CD4-positive, alpha-beta T cell treated with Interleukin-2 at 100 ng/mL for 4 hours (primary cell): ENCODE measurements around the gene MMEL1.

ENCODE experiments used
- DNase-seq: peaks from one replicate; pipeline ENCODE4 v3.0.0-alpha.2; 2020; ENCODE audit warnings: low spot score

The MMEL1 gene

DNA sequence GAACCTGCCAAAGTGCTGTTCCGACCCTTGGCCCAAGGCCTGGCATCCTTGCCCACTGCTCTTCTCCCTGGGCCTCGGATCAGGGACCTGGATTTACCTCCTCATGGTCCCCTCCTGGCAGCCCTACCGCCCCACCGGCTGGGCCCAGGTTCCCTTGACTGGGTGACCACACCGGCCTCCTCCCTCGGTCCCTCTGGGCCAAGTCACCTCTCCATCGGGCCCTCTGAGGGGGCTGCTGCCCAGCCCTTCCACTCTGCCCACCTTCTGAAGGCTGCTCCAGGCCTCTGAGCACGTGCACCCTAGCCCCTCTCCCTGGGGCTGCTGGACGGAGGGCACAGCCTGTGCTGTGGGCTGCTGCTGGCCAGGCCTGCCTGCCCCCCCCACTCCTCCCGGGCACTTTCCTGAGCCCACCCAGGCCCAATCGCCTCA lies 9.3 kb upstream of the MMEL1 start:
- DNase-seq: no peak

GRCh38 chr1:2641381-2642130 lies 8.7 kb upstream of the MMEL1 start:
- no peak for DNase-seq

DNA sequence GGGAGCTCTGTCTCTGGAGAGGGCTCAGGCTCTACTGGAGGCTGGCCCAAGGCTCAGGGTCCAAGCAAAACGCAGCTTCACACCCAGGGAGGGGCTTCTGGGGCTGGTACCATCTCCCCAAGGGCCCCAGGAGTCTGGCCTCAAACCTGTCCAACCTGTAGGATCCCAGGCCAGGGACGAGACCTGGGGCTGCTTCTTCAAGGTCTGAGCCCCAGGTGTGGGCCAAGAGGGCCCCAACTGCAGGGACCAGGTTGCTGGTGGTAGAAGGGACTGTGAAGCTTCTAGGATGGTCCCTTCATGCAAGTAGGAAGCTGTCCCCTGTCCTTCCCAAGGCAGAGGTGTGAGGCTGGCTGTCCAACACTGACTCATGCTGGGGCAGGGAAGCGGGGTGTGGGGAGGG lies 7.8 kb upstream of the MMEL1 start:
- no peak for DNase-seq

DNA sequence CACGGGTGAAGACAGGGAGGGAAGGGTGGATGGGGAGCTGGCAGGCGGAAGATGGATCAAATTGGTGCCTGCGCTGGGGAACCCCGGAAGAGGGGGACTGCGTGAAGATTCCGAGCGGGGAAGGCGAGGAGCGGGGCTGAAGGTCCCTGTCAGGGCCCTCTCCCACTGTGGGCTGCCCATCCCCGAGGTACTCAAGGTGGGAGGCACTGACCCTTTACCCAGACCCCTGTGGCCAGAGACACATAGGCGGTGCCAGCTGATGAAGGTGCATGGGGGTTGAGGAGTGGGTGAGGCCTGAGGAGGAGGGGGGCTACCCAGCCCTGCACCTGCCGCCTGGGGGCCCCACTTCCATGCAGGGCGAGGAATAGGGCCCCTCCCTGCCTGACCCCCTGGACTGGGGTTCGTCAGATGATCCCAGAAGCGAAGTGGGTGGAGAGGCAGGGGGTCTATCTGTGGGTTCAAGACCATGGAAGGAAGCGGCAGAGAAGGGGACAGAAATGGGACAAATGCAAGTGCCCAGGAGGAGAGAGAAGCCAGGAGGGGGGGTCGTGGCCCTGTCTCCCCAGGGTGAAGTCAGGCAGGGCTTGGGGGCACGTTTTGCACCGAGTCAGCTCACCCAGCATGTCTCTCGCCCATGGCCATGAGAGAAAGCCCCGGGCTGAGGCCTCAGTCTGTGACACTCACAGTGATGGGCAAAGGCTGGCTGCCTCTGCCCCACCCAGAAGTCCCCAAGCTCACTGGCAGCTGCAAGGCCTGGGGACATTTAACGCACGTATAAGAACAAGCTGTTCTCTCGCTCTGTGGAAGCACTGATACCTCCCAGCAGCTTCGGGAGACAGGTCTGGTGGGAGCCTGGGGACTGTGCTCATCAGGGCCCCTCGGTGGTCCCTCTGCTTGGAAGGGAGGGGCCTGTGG lies 7.0 kb upstream of the MMEL1 start:
- DNase-seq: no peak

DNA sequence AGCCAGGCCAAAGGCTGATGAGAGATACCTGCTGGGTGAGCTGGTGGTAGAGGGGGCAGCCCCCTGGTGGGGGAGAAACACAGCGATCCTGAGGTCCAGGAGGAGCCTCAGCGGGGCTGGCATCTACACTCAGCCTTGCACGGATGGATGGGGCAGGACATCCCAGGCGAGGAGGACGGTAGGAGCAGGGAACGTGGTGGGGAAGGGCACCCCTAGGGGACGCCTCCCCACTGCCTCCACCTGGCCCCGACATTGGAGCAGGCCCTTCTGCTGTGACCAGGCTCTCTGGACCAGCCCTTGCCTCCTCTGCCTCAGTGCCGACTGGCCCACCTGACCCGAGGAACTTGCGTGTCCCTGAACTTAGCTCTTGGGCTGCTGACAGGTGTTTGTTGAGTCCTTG lies 6.4 kb upstream of the MMEL1 start:
- no peak for DNase-seq

DNA sequence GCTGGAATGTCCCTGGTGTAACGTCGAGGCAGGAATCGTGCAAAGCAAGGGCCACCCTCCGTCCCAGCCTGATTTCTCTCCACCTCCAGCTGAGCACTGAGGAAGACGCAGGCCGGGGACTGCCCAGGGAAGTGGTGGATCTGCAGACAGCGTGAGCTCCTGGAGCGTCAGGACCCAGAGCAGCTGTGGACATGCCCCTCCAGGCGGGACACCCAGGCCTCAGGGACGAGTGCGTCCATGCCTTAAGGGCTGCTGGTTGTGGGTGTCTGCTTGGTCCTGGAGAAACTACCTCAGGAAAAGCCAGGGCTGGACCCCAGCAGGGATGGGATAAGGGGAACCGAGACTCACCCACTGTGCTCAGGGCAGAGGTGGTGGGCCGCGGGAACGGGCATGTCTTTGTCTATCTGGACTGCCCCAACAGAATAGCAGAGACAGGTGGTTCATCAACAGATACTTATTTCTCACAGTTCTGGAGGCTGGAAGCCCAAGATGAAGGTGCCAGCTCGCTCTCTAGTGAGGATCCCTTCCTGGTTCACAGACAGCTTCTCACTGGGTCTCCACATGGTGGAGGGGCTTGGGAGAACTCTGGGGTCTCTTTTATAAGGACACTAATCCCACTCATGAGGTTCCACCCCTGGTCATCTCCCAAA lies 5.8 kb upstream of the MMEL1 start:
- no peak for DNase-seq

GRCh38 chr1:2637442-2638145 lies 4.8 kb upstream of the MMEL1 start:
- DNase-seq: no peak

DNA sequence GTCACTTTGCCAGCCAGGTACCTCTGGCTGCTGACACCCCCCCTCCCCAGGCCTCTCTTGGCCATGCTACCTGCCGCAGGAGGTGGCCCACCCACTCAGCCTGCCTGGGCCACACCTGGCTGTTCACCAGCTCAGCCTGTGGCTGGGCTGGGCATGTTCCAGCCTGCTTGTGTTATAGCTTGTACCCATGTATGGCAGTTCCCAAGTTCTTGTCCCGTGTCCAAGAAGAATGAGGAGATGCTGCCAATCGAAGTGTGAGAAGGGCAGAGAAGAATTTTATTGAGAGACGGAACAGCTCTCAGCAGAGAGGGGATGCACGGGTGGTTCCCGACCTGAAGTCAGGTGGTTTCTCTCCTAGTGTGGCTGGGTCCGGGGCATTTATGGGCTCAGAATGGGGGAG lies 3.9 kb upstream of the MMEL1 start:
- DNase-seq: no peak

DNA sequence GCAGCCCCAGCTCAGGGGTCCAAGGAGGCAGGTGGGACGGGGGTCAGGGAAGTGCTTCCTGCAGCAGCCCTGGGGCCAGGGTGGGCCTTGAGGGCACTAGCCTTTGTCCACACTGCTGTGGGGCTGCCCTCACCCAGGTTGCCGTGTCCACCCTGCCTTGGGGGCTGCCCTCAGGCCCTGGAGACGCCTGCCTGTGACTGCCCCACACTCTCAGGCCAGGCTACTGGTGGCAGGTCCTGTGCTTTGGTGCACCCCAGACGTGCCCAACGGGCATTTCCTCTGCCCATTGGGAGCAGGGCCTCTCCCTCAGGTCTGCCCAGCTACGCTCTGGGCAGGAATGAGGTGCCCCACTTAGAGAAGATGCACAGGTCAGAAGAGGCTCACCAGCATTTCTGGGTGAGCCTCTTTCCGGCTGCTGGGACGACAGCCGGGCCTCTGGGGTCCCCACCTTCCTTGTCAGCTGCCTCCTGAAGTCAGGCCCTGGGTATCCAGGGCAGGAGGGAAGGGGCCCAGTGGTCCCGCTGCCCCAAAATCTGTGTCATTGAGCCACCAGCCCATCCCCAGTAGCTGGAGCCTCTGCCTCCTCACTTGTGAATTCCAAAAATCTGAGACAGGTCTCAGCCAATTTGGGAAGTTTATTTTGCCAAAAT lies 2.7 kb upstream of the MMEL1 start:
- no peak for DNase-seq

DNA sequence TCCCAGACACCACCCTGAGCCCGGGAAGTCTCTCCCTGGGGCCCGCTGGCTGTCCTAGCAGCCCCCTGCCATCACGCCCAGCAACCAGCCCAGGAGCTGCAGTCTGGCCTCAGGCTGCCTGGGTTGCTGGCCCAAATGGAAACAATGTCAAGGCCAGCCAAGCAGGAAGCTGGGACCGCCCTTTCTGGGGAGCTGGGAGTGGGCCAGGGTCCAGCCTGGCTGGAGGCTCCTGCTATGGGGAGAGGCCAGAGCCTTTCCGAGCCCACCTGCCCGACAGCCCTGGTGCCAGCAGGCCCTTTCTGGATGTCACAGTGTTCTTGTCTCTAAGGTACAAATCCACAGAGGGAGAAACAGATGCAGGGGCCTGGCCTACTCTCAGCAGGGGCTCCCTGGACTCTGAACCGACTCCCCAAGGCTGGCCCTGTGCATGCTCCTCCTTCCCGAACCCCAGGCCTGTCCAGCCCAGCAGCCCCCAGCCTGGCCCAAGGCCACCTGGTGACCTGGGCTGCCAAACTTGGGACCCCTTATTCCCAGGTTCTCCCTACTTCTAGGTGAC lies 1.2 kb upstream of the MMEL1 start:
- no peak for DNase-seq

GRCh38 chr1:2633366-2633935 lies 635 bp upstream of the MMEL1 start:
- no peak for DNase-seq

GRCh38 chr1:2632051-2632430 lies 775 bp downstream of the MMEL1 start:
- DNase-seq: no peak

- no peak for DNase-seq
These were observed 1.4 kb downstream of the MMEL1 start for GRCh38 chr1:2631136-2632050.

DNA sequence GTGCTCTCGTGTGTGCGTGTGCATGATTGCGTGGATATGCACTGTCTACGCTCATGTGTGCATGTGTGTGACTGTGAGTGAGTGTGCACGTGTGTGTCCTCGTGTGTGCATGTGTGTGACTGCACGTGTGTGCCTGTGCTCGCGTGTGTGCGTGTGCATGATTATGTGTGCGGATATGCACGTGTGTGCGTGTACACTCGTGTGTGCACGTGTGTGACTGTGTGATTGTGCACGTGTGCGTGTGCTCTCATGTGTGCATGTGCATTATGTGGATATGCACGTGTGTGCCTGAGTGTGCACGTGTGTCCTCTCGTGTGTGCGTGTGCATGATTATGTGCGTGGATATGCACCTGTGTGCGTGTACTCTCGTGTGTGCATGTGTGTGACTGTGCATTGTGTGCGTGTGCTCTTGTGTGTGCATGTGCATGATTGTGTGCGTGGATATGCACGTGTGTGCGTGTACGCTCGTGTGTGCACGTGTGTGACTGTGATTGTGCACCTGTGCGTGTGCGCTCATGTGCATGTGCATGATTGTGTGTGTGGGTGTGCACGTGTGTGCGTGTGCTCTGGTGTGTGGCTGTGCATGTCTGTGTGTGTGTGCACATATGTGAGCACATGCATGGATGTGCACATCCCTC lies 2.2 kb downstream of the MMEL1 start:
- DNase-seq: no peak

GRCh38 chr1:2629627-2630497 lies 3.0 kb downstream of the MMEL1 start:
- DNase-seq: no peak

- no peak for DNase-seq
These were observed 3.7 kb downstream of the MMEL1 start for GRCh38 chr1:2628933-2629626.

DNA sequence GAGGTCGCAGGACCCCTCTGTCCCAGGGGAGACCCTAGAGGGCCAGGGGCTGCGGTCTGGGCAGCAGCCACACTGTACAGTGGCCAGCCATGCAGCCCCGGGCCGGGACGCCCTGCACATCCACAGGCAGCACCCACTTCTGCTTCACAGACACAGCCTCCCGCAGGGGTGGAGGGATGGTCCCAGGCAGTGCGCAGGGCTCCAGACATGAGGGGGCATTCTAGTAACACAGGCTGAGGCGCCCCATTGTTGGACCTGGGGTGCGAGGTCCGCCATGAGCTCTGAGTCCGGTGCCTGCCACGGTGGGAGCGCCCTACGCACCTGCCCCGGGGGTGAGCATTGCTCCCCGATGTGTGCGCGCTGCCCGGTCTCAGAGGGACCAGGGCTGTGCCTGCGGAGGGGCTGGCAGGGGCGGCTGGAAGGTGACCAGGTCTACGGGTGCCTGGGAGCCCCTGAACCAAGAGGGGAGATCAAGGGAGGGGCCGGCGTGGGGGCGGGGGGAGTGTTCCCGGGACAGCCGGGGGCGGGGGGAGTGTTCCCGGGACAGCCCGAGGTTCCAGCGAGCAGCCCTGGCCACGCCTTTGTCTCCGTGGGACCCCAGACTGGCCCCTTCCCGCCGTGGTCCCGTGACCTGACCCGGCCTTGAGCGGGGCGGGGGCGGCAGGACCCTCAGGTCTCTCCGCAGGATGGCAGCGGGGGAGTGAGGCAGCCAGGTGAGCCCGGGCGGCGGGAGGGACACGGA lies 4.5 kb downstream of the MMEL1 start:
- no peak for DNase-seq
